HepG2 (cell line): Measurements from ENCODE around the gene CST3. TPM values are rescaled to one million over a fixed set of nuclear protein-coding genes. Genes with fewer than 3 reads are reported as not detected.

Source experiments
- CBX5 ChIP-seq: sonication (generic); formaldehyde crosslinking; IDR thresholded peaks from 2 replicates; pipeline ENCODE4 v1.4.0; 2020; ENCODE audit warnings: missing genetic modification reagents, borderline replicate concordance
- DNMT3B ChIP-seq: conservative IDR thresholded peaks from 2 replicates; pipeline ENCODE4 v1.6.1; 2016; ENCODE audit warnings: missing biosample characterization, control low read depth
- FOXA1 ChIP-seq, 2 experiments: fragments of 450-650 bp in 1 of 2; sonication (generic) in 1 of 2; formaldehyde crosslinking in 1 of 2; IDR thresholded peaks; 2 replicates each; pipeline versions ENCODE4 v1.4.0 to v1.6.1; 2016 to 2020; ENCODE audit warnings: missing genetic modification reagents in 1 of 2
- GABPB1 ChIP-seq: IDR thresholded peaks from 2 replicates; pipeline ENCODE4 v1.6.1; 2016; ENCODE audit warnings: mild to moderate bottlenecking, missing genetic modification reagents, moderate library complexity, missing compliant biosample characterization
- GATAD2A ChIP-seq: IDR thresholded peaks from 2 replicates; pipeline ENCODE4 v1.6.1; 2016
- HNRNPUL1 ChIP-seq: fragments of 200-400 bp; formaldehyde crosslinking; IDR thresholded peaks from 2 replicates; pipeline ENCODE4 v1.6.1; 2017; ENCODE audit warnings: low read depth, mild to moderate bottlenecking, low read length, moderate library complexity
- KLF16 ChIP-seq, 2 experiments: sonication (generic) in 1 of 2; formaldehyde crosslinking in 1 of 2; IDR thresholded peaks; 2 replicates each; pipeline versions ENCODE4 v1.6.1 to v1.8.0; 2016 to 2023; ENCODE audit warnings: missing genetic modification reagents in 2 of 2, missing compliant biosample characterization in 1 of 2
- PAX8 ChIP-seq: sonication (generic); formaldehyde crosslinking; IDR thresholded peaks from 2 replicates; pipeline ENCODE4 v1.8.0; 2022; ENCODE audit warnings: mild to moderate bottlenecking, missing genetic modification reagents, borderline replicate concordance
- RFX3 ChIP-seq: IDR thresholded peaks from 2 replicates; pipeline ENCODE4 v1.6.1; 2016; ENCODE audit warnings: missing biosample characterization, missing genetic modification reagents
- TAF1 ChIP-seq: sonication (generic); formaldehyde crosslinking; IDR thresholded peaks from 2 replicates; pipeline ENCODE4 v1.4.0; 2020; ENCODE audit warnings: missing genetic modification reagents
- ZBED4 ChIP-seq: sonication (generic); formaldehyde crosslinking; IDR thresholded peaks from 2 replicates; pipeline ENCODE4 v1.4.0; 2020; ENCODE audit warnings: missing genetic modification reagents, borderline replicate concordance
- ZBTB10 ChIP-seq: sonication (generic); formaldehyde crosslinking; IDR thresholded peaks from 2 replicates; pipeline ENCODE4 v1.4.0; 2020; ENCODE audit warnings: missing genetic modification reagents, borderline replicate concordance
- ZBTB42 ChIP-seq: sonication (generic); formaldehyde crosslinking; IDR thresholded peaks from 2 replicates; pipeline ENCODE4 v1.5.0; 2020; ENCODE audit warnings: mild to moderate bottlenecking, missing genetic modification reagents
- ZNF574 ChIP-seq: sonication (generic); formaldehyde crosslinking; IDR thresholded peaks from 2 replicates; pipeline ENCODE4 v1.4.0; 2020; ENCODE audit warnings: missing genetic modification reagents
- ZNF770 ChIP-seq: sonication (generic); formaldehyde crosslinking; IDR thresholded peaks from 2 replicates; pipeline ENCODE4 v1.5.0; 2020; ENCODE audit warnings: mild to moderate bottlenecking, missing genetic modification reagents
- ZNF784 ChIP-seq: sonication (generic); formaldehyde crosslinking; IDR thresholded peaks from 2 replicates; pipeline ENCODE4 v1.5.1; 2020; ENCODE audit warnings: missing genetic modification reagents, mild to moderate bottlenecking, borderline replicate concordance
- polyA plus RNA-seq, 8 experiments: library from polyadenylated mRNA; depleted of rRNA in 3 of 8; stranded (reverse) in 7 of 8; unstranded in 1 of 8; fragments of >200 nt; fragmentation: Illumina TruSeq in 4 of 8; extraction: Trizol in 4 of 8; gene quantifications; 2 replicates each; pipeline versions ENCODE4 v1.2.1 to v1.2.3, GENCODE V29; 2011 to 2016; ENCODE audit warnings: low read depth in 4 of 8, missing spikeins in 1 of 8, mixed read lengths in 1 of 8; ENCODE audit not compliant: insufficient read depth in 1 of 8
- total RNA-seq, 5 experiments: library from RNA; depleted of rRNA; stranded (reverse); fragments of >200 nt; fragmentation: Illumina TruSeq; extraction: Trizol; gene quantifications; 2 replicates each; pipeline ENCODE4 v1.2.3, GENCODE V29; 2016; ENCODE audit warnings: low read depth in 1 of 5

CST3 gene
- total and polyA plus RNA-seq, 2 of the 13 experiments (the other 11 are each of a cell fraction or from before 2014, with no cell fraction given), result 690 to 1,005 TPM

- no peak for TF ChIP-seq PAX8 (CRISPR knock-in tag)
- TF ChIP-seq KLF16 (CRISPR knock-in tag; IDR thresholded peaks at IDR 0.05), result peak in 1 of 2 experiments; percentile 41; a peak in 1 of 4 replicates
- TF ChIP-seq ZNF784 (CRISPR knock-in tag), result no peak
- TF ChIP-seq TAF1 (CRISPR knock-in tag), result no peak
- no peak for TF ChIP-seq RFX3 (CRISPR knock-in tag)
- TF ChIP-seq ZBED4 (CRISPR knock-in tag), result no peak
- no peak for TF ChIP-seq ZNF770 (CRISPR knock-in tag)
- TF ChIP-seq ZNF574 (CRISPR knock-in tag), result peak; percentile 19; the same call in 1 of the 2 replicates
- TF ChIP-seq DNMT3B (CRISPR knock-in tag), result no peak
- TF ChIP-seq GATAD2A (CRISPR knock-in tag), result peak; percentile 83
- no peak for TF ChIP-seq FOXA1 (IDR thresholded peaks at IDR 0.05)
- TF ChIP-seq FOXA1 (CRISPR knock-in tag; IDR thresholded peaks at IDR 0.05), result no peak
- TF ChIP-seq CBX5 (CRISPR knock-in tag), result no peak
- no peak for TF ChIP-seq HNRNPUL1
- no peak for TF ChIP-seq ZBTB42 (CRISPR knock-in tag)
- no peak for TF ChIP-seq ZBTB10 (CRISPR knock-in tag)
- TF ChIP-seq GABPB1 (CRISPR knock-in tag), result 0 out of 2 replicates have a peak, but pooled peaks have one; percentile 12
Observed at GRCh38 chr20:23641936-23642751, 4.4 kb upstream of the CST3 start (continued).
